B cell (primary cell): ENCODE measurements around the gene FXYD7. TPM values are rescaled to one million over a fixed set of nuclear protein-coding genes. Genes with fewer than 3 reads are reported as not detected.

Source experiments
- ATAC-seq: fragments of 200-7000 bp; cut with Tn5 transposase; one replicate; pipeline ENCODE4 v1.10.0; 2021; ENCODE audit warnings: low read depth, mild to moderate bottlenecking, moderate number of reproducible peaks, moderate library complexity
- CTCF ChIA-PET: fragments of 350-600 bp; sonication (Branson Sonifier 250); formaldehyde crosslinking; loops from one replicate; lab custom pipeline; 2021; ENCODE audit warnings: antibody characterized with exemption, inconsistent platforms; lab: Charles Lee
- POLR2A ChIA-PET: fragments of 350-600 bp; sonication (Branson Sonifier 250); formaldehyde crosslinking; loops from one replicate; lab custom pipeline; 2021; ENCODE audit warnings: antibody characterized with exemption; lab: Charles Lee
- DNase-seq: peaks from one replicate; pipeline ENCODE4 v3.0.0; 2013
- H2AFZ ChIP-seq: 2 replicates; pipeline ENCODE4 v1.6.1; 2012; ENCODE audit warnings: mild to moderate bottlenecking, low read depth, low read length; ENCODE audit not compliant: insufficient read depth, poor library complexity, severe bottlenecking
- H3K27ac ChIP-seq, 2 donors: 1 replicate in 1 of 2; 2 replicates in 1 of 2; pipeline ENCODE4 v1.5.1; 2012 to 2013; ENCODE audit warnings: low read length in 2 of 2, mild to moderate bottlenecking in 2 of 2, moderate library complexity in 1 of 2
- H3K27me3 ChIP-seq, 4 experiments: fragments of 200-600 bp in 1 of 4; sonication (generic) in 1 of 4; replicated peaks in 1 of 4; 1 replicate in 2 of 4; 2 replicates in 2 of 4; pipeline versions ENCODE4 v1.6.1 to v1.7.0; 2013 to 2016; ENCODE audit warnings: low read length in 3 of 4, mild to moderate bottlenecking in 2 of 4, mixed read lengths in 1 of 4, moderate library complexity in 1 of 4; ENCODE audit not compliant: insufficient read depth in 4 of 4, control insufficient read depth in 3 of 4; ENCODE audit errors: control extremely low read depth in 1 of 4
- H3K36me3 ChIP-seq, 2 experiments: replicated peaks in 1 of 2; 1 replicate in 1 of 2; 2 replicates in 1 of 2; pipeline versions ENCODE4 v1.6.1 to v1.7.1; 2013; ENCODE audit warnings: low read length in 1 of 2; ENCODE audit not compliant: insufficient read depth in 2 of 2, control insufficient read depth in 1 of 2; ENCODE audit errors: control extremely low read depth in 1 of 2, extremely low read depth in 1 of 2
- H3K4me1 ChIP-seq, 2 donors: fragments of 200-600 bp in 1 of 2; sonication (generic) in 1 of 2; 1 replicate in 1 of 2; 2 replicates in 1 of 2; pipeline versions ENCODE4 v1.5.1 to v1.6.1; 2013 to 2017; ENCODE audit warnings: low read length in 2 of 2; ENCODE audit not compliant: control insufficient read depth in 2 of 2, insufficient read depth in 2 of 2
- H3K4me2 ChIP-seq: replicated peaks from 2 replicates; pipeline ENCODE3; 2012; ENCODE audit warnings: mild to moderate bottlenecking, low read depth, low read length; ENCODE audit not compliant: poor library complexity, severe bottlenecking
- H3K4me3 ChIP-seq, 5 experiments: fragments of 200-600 bp in 1 of 5; sonication (generic) in 1 of 5; 1 replicate in 3 of 5; 2 replicates in 2 of 5; pipeline versions ENCODE4 v1.5.1 to v1.7.0; 2011 to 2016; ENCODE audit warnings: low read length in 4 of 5, mild to moderate bottlenecking in 4 of 5, low read depth in 2 of 5, control low read depth in 1 of 5, moderate library complexity in 1 of 5; ENCODE audit not compliant: insufficient read depth in 1 of 5; ENCODE audit errors: control extremely low read depth in 1 of 5, extremely low read depth in 1 of 5
- H3K79me2 ChIP-seq: fragments of 200-600 bp; sonication (generic); one replicate; pipeline ENCODE4 v1.6.0; 2016; ENCODE audit warnings: low read length; ENCODE audit not compliant: control insufficient read depth, insufficient read depth
- H3K9ac ChIP-seq: fragments of 200-600 bp; sonication (generic); 2 replicates; pipeline ENCODE4 v1.6.1; 2017; ENCODE audit warnings: mild to moderate bottlenecking, low read length, moderate library complexity
- H3K9me3 ChIP-seq, 3 donors: one replicate each; pipeline versions ENCODE4 v1.6.1 to v1.7.1; 2013; ENCODE audit warnings: low read length in 2 of 3; ENCODE audit not compliant: control insufficient read depth in 2 of 3, insufficient read depth in 1 of 3; ENCODE audit errors: control extremely low read depth in 1 of 3
- H4K20me1 ChIP-seq: 2 replicates; pipeline ENCODE4 v1.6.0; 2012; ENCODE audit warnings: mild to moderate bottlenecking, low read length; ENCODE audit not compliant: insufficient read depth, control insufficient read depth, poor library complexity, severe bottlenecking
- H3K27ac Mint-ChIP-seq: one replicate; pipeline ENCODE4 v1.8.0; 2021; ENCODE audit warnings: mixed read lengths
- H3K27me3 Mint-ChIP-seq: one replicate; pipeline ENCODE4 v1.8.0; 2021; ENCODE audit warnings: mixed read lengths
- H3K4me1 Mint-ChIP-seq: one replicate; pipeline ENCODE4 v1.8.0; 2021; ENCODE audit warnings: mixed read lengths
- H3K4me3 Mint-ChIP-seq: one replicate; pipeline ENCODE4 v1.8.0; 2021; ENCODE audit warnings: mixed read lengths
- H3K9me3 Mint-ChIP-seq: one replicate; pipeline ENCODE4 v1.8.0; 2022; ENCODE audit warnings: mixed read lengths; ENCODE audit not compliant: insufficient read depth
- EZH2 ChIP-seq: IDR thresholded peaks from 2 replicates; pipeline ENCODE4 v1.6.1; 2012; ENCODE audit warnings: borderline replicate concordance, low read depth, mild to moderate bottlenecking, moderate library complexity, low read length; ENCODE audit not compliant: insufficient read depth, poor library complexity, severe bottlenecking
- WGBS: methylation state at CpG from one replicate; pipeline ENCODE4 v1.1.5; 2013; ENCODE audit warnings: missing lambda C conversion rate; ENCODE audit not compliant: insufficient coverage; 5-methylcytosine and 5-hydroxymethylcytosine counted together
- intact Hi-C: fragments of 100-400 bp; cut with micrococcal nuclease; formaldehyde crosslinking; loops from one replicate; pipeline ENCODE4 v1.10.0; 2022
- polyA plus RNA-seq: library from polyadenylated mRNA; depleted of rRNA; stranded (reverse); fragments of >200 nt; gene quantifications from 2 replicates; pipeline ENCODE4 v1.2.3, GENCODE V29; 2012
- total RNA-seq, 2 donors: library from RNA; stranded (reverse); fragments of 120-200 nt in 1 of 2; gene quantifications; 1 replicate in 1 of 2; 2 replicates in 1 of 2; pipeline versions ENCODE4 v1.2.3 to v1.2.4, GENCODE V29; 2013 to 2022
- TF ChIP-seq, protein P1 (sequence below): fragments of 200-600 bp; IDR thresholded peaks from one replicate; pipeline ENCODE4 v1.8.0; 2022; ENCODE audit warnings: antibody characterized with exemption, mild to moderate bottlenecking

Gene FXYD7
- total and polyA plus RNA-seq, 2 donors (not counting 1 experiment from before 2014, with no cell fraction given) = 3.8 to 27.4 TPM

DNA sequence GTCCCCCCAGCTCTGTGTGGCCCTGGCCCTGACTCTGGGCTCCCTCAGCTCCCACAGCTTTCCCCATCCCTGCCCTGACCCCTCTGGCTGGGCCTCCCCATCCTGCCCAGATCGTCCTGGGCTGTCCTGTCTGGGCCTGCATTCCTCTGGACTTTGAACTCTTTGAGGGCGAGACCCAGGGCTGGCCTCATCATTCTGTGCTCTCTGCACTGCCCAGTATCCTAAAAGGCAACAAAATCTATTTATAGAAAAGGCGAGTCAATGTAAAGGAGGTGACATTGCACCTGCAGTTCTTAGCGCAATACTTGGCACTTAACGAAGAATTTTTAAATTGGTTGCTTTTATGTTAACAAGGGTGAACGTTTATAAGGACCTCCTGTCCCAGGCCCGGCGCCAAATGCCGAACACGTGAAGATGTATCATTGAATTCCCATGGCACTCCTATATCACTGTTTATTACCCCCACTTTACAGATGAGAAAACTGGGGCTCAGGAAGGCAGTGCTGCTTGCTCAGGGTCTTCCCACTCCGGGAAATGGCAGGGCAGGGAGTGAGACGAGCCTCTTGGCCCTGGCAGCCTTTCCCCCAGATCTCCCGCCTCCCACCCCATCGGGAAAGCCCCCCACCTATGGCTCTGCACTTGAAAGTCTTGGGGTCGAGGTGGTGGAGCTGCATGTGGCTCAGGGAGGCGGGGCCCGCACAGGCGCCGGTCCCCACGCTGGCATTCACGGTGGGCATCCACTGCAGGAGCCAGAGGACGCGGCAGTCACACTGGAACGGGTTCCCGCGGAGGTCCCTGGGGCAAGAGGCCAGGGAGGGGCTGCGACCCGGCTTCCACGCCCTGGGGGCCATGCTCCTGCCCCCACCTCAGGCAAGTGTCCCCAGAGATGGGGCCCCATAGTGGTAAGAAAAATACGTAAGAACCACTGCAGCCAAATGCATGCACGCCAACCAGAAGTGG lies 12.0 kb upstream of the FXYD7 start:
- Histone ChIP-seq H3K36me3 (no peaks in the 10 kb centered on the region), H3K79me2 (no peaks in the 10 kb centered on the region), H2AFZ (no peak overlapping the region), H3K4me3 (no peak overlapping the region), H3K4me1 (peaks cover 0 to 10% of the 10 kb centered on the region in 2 donors), H3K9me3 (peaks cover 0 to 3% (median 0%) of the 10 kb centered on the region in 3 donors), H3K27ac (no peak overlapping the region), H3K4me2 (no peak overlapping the region), H3K9ac (no peak overlapping the region), H4K20me1 (no peaks in the 10 kb centered on the region), H3K27me3 (no peaks in the 10 kb centered on the region)
- ChIA-PET POLR2A (interaction anchor here (0.8 kb wide), 1 partner anchor 10 kb away, joined by 3 read pairs; no protein-coding TSS in a partner anchor), CTCF (interaction anchor here (1.3 kb wide), 1 partner anchor 11 kb away, joined by 4 read pairs; no protein-coding TSS in a partner anchor)
- Mint-ChIP-seq H3K4me3 (no peak overlapping the region), H3K4me1 (peaks cover 7% of the 10 kb centered on the region), H3K27me3 (no peaks in the 10 kb centered on the region), H3K27ac (no peak overlapping the region), H3K9me3 (peaks cover 3% of the 10 kb centered on the region)
- no peak for TF ChIP-seq EZH2
- TF ChIP-seq, protein P1, sequence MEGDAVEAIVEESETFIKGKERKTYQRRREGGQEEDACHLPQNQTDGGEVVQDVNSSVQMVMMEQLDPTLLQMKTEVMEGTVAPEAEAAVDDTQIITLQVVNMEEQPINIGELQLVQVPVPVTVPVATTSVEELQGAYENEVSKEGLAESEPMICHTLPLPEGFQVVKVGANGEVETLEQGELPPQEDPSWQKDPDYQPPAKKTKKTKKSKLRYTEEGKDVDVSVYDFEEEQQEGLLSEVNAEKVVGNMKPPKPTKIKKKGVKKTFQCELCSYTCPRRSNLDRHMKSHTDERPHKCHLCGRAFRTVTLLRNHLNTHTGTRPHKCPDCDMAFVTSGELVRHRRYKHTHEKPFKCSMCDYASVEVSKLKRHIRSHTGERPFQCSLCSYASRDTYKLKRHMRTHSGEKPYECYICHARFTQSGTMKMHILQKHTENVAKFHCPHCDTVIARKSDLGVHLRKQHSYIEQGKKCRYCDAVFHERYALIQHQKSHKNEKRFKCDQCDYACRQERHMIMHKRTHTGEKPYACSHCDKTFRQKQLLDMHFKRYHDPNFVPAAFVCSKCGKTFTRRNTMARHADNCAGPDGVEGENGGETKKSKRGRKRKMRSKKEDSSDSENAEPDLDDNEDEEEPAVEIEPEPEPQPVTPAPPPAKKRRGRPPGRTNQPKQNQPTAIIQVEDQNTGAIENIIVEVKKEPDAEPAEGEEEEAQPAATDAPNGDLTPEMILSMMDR = no peak
- intact Hi-C loops = no loop called here
- DNase-seq = no peak
- ATAC-seq = no peak
- whole genome bisulfite sequencing = 86% methylated on average over 17 of the region's 31 CpGs

DNA sequence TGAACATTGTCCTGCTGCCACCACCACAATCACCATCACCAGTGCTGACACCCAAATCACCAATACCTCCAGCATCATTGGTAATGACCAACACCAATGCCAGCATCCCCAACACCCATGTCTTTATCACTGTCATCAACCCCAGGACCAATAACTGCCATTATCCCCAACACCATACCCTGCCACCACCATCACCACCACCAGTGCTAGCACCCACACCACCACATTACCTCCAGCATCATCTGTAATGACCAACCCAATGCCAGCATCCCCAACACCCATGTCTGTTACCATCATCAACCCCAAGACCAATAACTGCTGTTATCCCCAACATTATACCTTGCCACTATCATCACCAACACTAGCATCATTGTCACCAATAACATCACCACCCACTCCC lies 10.8 kb upstream of the FXYD7 start:
- ChIA-PET POLR2A (no interaction called here), CTCF (no interaction called here)
- Histone ChIP-seq H3K27ac (no peak overlapping the region), H3K27me3 (no peaks in the 10 kb centered on the region), H3K9me3 (peaks cover 0 to 3% (median 0%) of the 10 kb centered on the region in 3 donors), H3K9ac (no peak overlapping the region), H4K20me1 (no peaks in the 10 kb centered on the region), H3K4me3 (no peak overlapping the region), H2AFZ (no peak overlapping the region), H3K36me3 (no peaks in the 10 kb centered on the region), H3K4me2 (no peak overlapping the region), H3K4me1 (peaks cover 0 to 19% of the 10 kb centered on the region in 2 donors), H3K79me2 (no peaks in the 10 kb centered on the region)
- H3K4me3 Mint-ChIP-seq = no peak overlapping the region
- no peak for DNase-seq
- peaks cover 12% of the 10 kb centered on the region for H3K4me1 Mint-ChIP-seq
- intact Hi-C loops = no loop called here
- TF ChIP-seq, protein P1 = no peak
- TF ChIP-seq EZH2 = no peak
- no peak overlapping the region for H3K27ac Mint-ChIP-seq
- ATAC-seq = no peak
- H3K9me3 Mint-ChIP-seq = peaks cover 3% of the 10 kb centered on the region
- peaks cover 3% of the 10 kb centered on the region for H3K27me3 Mint-ChIP-seq
